GM19023 (cell line): Measurements from ENCODE around the gene TIGD1.

Experiments
- ATAC-seq: cut with Tn5 transposase; IDR thresholded peaks from one replicate; pipeline ENCODE4 v1.9.1; 2021; ENCODE audit warnings: mild to moderate bottlenecking, moderate library complexity; ENCODE audit not compliant: unreplicated experiment

TIGD1 gene

GRCh38 chr2:232502911-232503808 lies 47.2 kb downstream of the TIGD1 start:
- ATAC-seq, result no peak

GRCh38 chr2:232502511-232502910 lies 47.8 kb downstream of the TIGD1 start:
- ATAC-seq, result no peak

GRCh38 chr2:232501794-232502390 lies 48.5 kb downstream of the TIGD1 start:
- ATAC-seq, result no peak

GRCh38 chr2:232501331-232501771 lies 49.0 kb downstream of the TIGD1 start:
- ATAC-seq, result no peak

DNA sequence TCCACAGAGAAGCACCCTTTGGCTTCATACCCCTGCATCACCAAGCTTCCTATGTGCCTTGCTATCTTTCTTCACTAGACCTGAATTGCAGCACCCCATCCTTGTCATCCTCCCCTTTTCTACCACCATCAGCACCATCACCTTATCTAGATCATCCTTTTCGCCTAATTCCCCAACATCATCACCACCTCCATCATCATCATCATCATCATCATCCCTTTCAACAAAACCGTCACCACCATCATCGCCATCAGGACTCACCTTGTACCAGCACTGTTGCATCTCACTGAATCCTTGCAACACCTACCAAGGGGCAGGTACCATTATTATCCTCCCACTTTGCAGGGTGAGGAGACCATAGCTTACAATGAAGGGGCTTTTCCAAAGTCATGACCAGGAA lies 51.9 kb downstream of the TIGD1 start:
- no peak for ATAC-seq
